ENCODE data around the gene KDELR3. TPM values are rescaled to one million over a fixed set of nuclear protein-coding genes. Genes with fewer than 3 reads are reported as not detected.

The KDELR3 gene
- total RNA-seq, 2 experiments from 2014 or later: not detected

GRCh38 chr22:38485783-38486182 lies 17.9 kb downstream of the KDELR3 start:
- Histone ChIP-seq H3K9me2 (ENCODE audit: insufficient read depth, low read length) (no peaks in the 10 kb centered on the region), H3K4me2 (ENCODE audit: low read length) (no peak overlapping the region), H3K9me3 (ENCODE audit: low read length) (no peaks in the 10 kb centered on the region), H3K36me3 (ENCODE audit: insufficient read depth, low read length) (peaks cover 97% of the 10 kb centered on the region), H3K79me2 (ENCODE audit: insufficient read depth, low read depth, low read length) (no peaks in the 10 kb centered on the region), H3K4me3 (ENCODE audit: low read depth, low read length, poor library complexity, severe bottlenecking) (no peak overlapping the region), H3K27ac (ENCODE audit: low read depth, low read length, poor library complexity, severe bottlenecking) (no peak overlapping the region), H4K20me1 (ENCODE audit: insufficient read depth, low read length) (0 out of 2 replicates have a peak, but pooled peaks cover 6% of the 10 kb centered on the region), H2AFZ (ENCODE audit: low read length) (no peak overlapping the region), H3K4me1 (ENCODE audit: insufficient read depth, low read length, poor library complexity, severe bottlenecking) (no peaks in the 10 kb centered on the region)
- CTCF ChIA-PET (ENCODE audit: unreplicated experiment): no interaction called here
- TF ChIP-seq EZH2phosphoT487 (IDR thresholded peaks at IDR 0.05; ENCODE audit: borderline replicate concordance, low read depth, low read length) (no peak), CTCF (conservative IDR thresholded peaks at IDR 0.05; ENCODE audit: low read length) (no peak)
- no peak for DNase-seq (ENCODE audit: low spot score)
- no TSS peak for BruUV-seq (replicated peaks)
- POLR2A ChIA-PET: interaction anchor here (0.6 kb wide), 2 partner anchors 23 to 75 kb away, joined by 3 to 5 read pairs; no protein-coding TSS in a partner anchor
- intact Hi-C loops (cut with micrococcal nuclease; ENCODE audit: unreplicated experiment): no loop called here

DNA sequence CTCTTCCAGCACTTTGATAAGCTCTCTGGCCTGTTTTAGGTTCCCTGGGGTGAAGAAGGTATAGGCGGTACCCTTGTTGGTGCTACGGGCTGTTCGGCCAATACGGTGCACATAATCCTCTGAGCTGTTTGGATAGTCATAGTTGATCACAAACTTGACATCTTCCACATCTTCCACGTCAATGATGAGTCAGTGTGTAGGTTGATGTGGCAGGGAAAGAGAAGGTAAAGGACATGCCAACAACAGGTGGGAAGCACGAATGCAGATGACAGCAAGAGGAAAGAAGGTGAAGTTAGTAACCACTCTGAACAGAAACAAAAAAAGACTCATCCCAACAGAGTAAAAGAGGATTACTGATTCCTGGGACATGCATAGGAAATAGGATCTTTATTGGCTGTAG lies 20.1 kb downstream of the KDELR3 start:
- ChIA-PET CTCF (ENCODE audit: unreplicated experiment) (no interaction called here), POLR2A (interaction anchor here (0.8 kb wide), 1 partner anchor 13 kb away, joined by 3 read pairs; no protein-coding TSS in a partner anchor)
- no TSS peak for BruUV-seq (replicated peaks)
- Histone ChIP-seq H3K36me3 (ENCODE audit: insufficient read depth, low read length) (peaks cover 97% of the 10 kb centered on the region), H3K4me2 (ENCODE audit: low read length) (no peak overlapping the region), H3K4me1 (ENCODE audit: insufficient read depth, low read length, poor library complexity, severe bottlenecking) (no peaks in the 10 kb centered on the region), H2AFZ (ENCODE audit: low read length) (no peak overlapping the region), H3K79me2 (ENCODE audit: insufficient read depth, low read depth, low read length) (no peaks in the 10 kb centered on the region), H3K9me3 (ENCODE audit: low read length) (no peaks in the 10 kb centered on the region), H3K9me2 (ENCODE audit: insufficient read depth, low read length) (no peaks in the 10 kb centered on the region), H3K27ac (ENCODE audit: low read depth, low read length, poor library complexity, severe bottlenecking) (no peak overlapping the region), H3K4me3 (ENCODE audit: low read depth, low read length, poor library complexity, severe bottlenecking) (no peak overlapping the region), H4K20me1 (ENCODE audit: insufficient read depth, low read length) (peaks cover 9% of the 10 kb centered on the region; the same call in 1 of the 2 replicates)
- TF ChIP-seq CTCF (conservative IDR thresholded peaks at IDR 0.05; ENCODE audit: low read length) (no peak), EZH2phosphoT487 (IDR thresholded peaks at IDR 0.05; ENCODE audit: borderline replicate concordance, low read depth, low read length) (no peak)
- intact Hi-C loops (cut with micrococcal nuclease; ENCODE audit: unreplicated experiment): no loop called here
- no peak for DNase-seq (ENCODE audit: low spot score)

- Histone ChIP-seq H3K4me3 (ENCODE audit: low read depth, low read length, poor library complexity, severe bottlenecking) (no peak overlapping the region), H3K27ac (ENCODE audit: low read depth, low read length, poor library complexity, severe bottlenecking) (no peak overlapping the region), H3K9me2 (ENCODE audit: insufficient read depth, low read length) (no peaks in the 10 kb centered on the region), H3K79me2 (ENCODE audit: insufficient read depth, low read depth, low read length) (no peaks in the 10 kb centered on the region), H3K4me1 (ENCODE audit: insufficient read depth, low read length, poor library complexity, severe bottlenecking) (no peaks in the 10 kb centered on the region), H3K4me2 (ENCODE audit: low read length) (no peak overlapping the region), H3K36me3 (ENCODE audit: insufficient read depth, low read length) (peaks cover 97% of the 10 kb centered on the region), H3K9me3 (ENCODE audit: low read length) (no peaks in the 10 kb centered on the region), H2AFZ (ENCODE audit: low read length) (no peak overlapping the region), H4K20me1 (ENCODE audit: insufficient read depth, low read length) (peaks cover 9% of the 10 kb centered on the region; the same call in 1 of the 2 replicates)
- DNase-seq (ENCODE audit: low spot score): no peak
- ChIA-PET POLR2A (no interaction called here), CTCF (ENCODE audit: unreplicated experiment) (no interaction called here)
- intact Hi-C loops (cut with micrococcal nuclease; ENCODE audit: unreplicated experiment): no loop called here
- BruUV-seq (replicated peaks): no TSS peak
- TF ChIP-seq EZH2phosphoT487 (IDR thresholded peaks at IDR 0.05; ENCODE audit: borderline replicate concordance, low read depth, low read length): no peak
- no peak for TF ChIP-seq CTCF (conservative IDR thresholded peaks at IDR 0.05; ENCODE audit: low read length)
Observed at GRCh38 chr22:38489142-38489541, 21.2 kb downstream of the KDELR3 start.

Measured in OCI-LY7 (cell line).